ENCODE data around the gene ADH6. TPM values are rescaled to one million over a fixed set of nuclear protein-coding genes. Genes with fewer than 3 reads are reported as not detected.

The ADH6 gene
- total and polyA plus RNA-seq, 4 donors, result 0.16 to 2.2 (median 0.38) TPM

DNA sequence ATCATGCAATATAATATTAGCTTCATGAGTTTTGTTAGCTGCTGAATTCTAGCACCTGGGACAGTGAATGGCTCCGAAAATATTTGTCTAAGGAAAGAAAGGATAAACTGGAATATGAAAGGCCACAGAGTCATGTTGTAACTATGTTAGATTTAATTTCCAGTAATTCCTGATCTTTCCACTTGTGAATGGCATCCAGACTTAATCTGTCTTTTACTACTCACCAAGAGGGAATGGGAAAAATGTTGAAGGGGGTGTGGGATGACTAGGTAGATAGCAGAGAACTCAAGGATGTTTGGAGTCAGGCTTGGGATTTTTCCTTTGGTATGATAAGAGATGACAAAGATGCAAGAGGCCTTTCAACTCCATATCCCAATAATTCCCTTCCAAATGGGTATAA, 9.4 kb downstream of the ADH6 start:
- Histone ChIP-seq H3K4me3 (no peak overlapping the region), H3K27ac (ENCODE audit: low read depth in 1 of 2, low read length in 1 of 2) (no peak overlapping the region), H3K36me3 (ENCODE audit: control insufficient read depth in 4 of 4, insufficient read depth in 4 of 4, low read length in 4 of 4) (no peaks in the 10 kb centered on the region), H3K4me1 (ENCODE audit: control insufficient read depth in 5 of 5, insufficient read depth in 5 of 5, low read length in 5 of 5) (peaks cover 0 to 42% (median 6%) of the 10 kb centered on the region in 5 donors), H3K27me3 (ENCODE audit: control insufficient read depth in 3 of 3, insufficient read depth in 3 of 3, low read length in 2 of 3) (no peaks in the 10 kb centered on the region), H3K9me3 (ENCODE audit: control insufficient read depth in 4 of 4, insufficient read depth in 3 of 4, low read length in 3 of 4) (no peaks in the 10 kb centered on the region), H3K9ac (ENCODE audit: insufficient read depth in 1 of 2, low read length in 2 of 2) (no peak overlapping the region)
- TF ChIP-seq, protein P1, sequence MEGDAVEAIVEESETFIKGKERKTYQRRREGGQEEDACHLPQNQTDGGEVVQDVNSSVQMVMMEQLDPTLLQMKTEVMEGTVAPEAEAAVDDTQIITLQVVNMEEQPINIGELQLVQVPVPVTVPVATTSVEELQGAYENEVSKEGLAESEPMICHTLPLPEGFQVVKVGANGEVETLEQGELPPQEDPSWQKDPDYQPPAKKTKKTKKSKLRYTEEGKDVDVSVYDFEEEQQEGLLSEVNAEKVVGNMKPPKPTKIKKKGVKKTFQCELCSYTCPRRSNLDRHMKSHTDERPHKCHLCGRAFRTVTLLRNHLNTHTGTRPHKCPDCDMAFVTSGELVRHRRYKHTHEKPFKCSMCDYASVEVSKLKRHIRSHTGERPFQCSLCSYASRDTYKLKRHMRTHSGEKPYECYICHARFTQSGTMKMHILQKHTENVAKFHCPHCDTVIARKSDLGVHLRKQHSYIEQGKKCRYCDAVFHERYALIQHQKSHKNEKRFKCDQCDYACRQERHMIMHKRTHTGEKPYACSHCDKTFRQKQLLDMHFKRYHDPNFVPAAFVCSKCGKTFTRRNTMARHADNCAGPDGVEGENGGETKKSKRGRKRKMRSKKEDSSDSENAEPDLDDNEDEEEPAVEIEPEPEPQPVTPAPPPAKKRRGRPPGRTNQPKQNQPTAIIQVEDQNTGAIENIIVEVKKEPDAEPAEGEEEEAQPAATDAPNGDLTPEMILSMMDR (IDR thresholded peaks at IDR 0.05; ENCODE audit: control extremely low read depth, extremely low read depth), result no peak
- WGBS, 2 donors, result 83 to 85% methylated on average over 1 of the region's 1 CpG
- DNase-seq, result no peak
- no peak for ATAC-seq (ENCODE audit: insufficient read depth, low FRiP score)

DNA sequence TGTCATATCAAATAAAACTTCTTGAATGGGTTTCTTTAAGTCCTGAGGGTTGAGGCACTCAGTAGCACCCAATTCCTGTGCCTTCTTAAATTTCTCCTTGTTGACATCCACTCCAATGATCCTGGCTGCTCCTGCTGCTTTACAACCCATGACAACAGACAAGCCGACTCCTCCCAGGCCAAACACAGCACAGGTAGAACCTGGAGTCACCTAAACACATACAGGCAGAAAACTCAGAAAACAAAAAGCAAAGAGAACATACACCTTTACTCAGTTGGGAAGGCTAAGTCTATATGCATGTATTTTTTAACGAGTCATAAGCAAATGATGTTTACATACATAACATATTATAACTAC, 10.3 kb downstream of the ADH6 start:
- Histone ChIP-seq H3K9me3 (ENCODE audit: control insufficient read depth in 4 of 4, insufficient read depth in 3 of 4, low read length in 3 of 4) (no peaks in the 10 kb centered on the region), H3K9ac (ENCODE audit: insufficient read depth in 1 of 2, low read length in 2 of 2) (no peak overlapping the region), H3K27me3 (ENCODE audit: control insufficient read depth in 3 of 3, insufficient read depth in 3 of 3, low read length in 2 of 3) (no peaks in the 10 kb centered on the region), H3K36me3 (ENCODE audit: control insufficient read depth in 4 of 4, insufficient read depth in 4 of 4, low read length in 4 of 4) (no peaks in the 10 kb centered on the region), H3K4me3 (no peak overlapping the region), H3K4me1 (ENCODE audit: control insufficient read depth in 5 of 5, insufficient read depth in 5 of 5, low read length in 5 of 5) (peaks cover 0 to 52% (median 6%) of the 10 kb centered on the region in 5 donors), H3K27ac (ENCODE audit: low read depth in 1 of 2, low read length in 1 of 2) (no peak overlapping the region)
- no peak for ATAC-seq (ENCODE audit: insufficient read depth, low FRiP score)
- 76 to 86% methylated on average over 2 of the region's 2 CpGs for WGBS, 2 donors
- TF ChIP-seq, protein P1 (IDR thresholded peaks at IDR 0.05; ENCODE audit: control extremely low read depth, extremely low read depth), result no peak
- DNase-seq, result no peak

DNA sequence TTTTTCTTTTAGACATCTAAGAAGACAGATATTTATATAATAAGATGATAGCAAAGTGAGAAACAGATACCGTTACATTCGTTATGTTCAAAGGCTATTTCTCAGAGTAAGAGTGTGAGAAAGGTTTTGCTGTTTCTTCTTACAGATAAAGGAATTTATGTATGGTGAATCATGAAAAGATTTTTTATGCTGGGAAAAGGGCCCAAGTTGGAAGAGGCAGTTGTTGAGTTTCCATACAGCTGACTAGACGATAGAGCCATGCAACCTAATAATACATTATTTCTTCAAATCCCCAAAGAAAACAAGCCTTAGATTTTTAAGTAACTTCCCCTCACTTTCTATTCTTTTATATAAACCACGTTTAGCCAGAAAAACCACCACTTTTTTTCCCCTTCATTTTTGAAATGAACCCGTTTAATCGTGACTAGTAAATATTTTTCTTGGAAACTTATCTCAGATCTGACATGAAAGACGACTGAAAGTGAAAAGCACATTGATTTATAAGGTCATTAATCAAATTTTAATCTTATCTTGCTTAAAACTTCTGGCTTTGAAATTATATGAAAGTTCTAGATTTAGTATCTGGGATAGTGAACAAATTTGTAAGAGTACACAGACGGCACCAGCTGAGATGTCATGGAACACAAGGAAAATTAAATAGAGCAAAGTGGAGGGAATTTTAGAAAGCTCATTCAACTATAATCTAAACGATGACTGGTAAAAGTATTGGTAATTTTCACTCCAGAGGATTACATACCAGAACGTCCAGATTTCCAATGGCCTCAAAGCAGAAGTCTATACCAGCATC, 10.9 kb downstream of the ADH6 start:
- DNase-seq (peak in 1 of 3 donors; percentile 53), ATAC-seq (ENCODE audit: insufficient read depth, low FRiP score) (no peak)
- no peak overlapping the region for H3K27ac ChIP-seq (ENCODE audit: low read depth in 1 of 2, low read length in 1 of 2)
- H3K4me1 ChIP-seq (ENCODE audit: control insufficient read depth in 5 of 5, insufficient read depth in 5 of 5, low read length in 5 of 5), result peaks cover 0 to 56% (median 6%) of the 10 kb centered on the region in 5 donors
- H3K27me3 ChIP-seq (ENCODE audit: control insufficient read depth in 3 of 3, insufficient read depth in 3 of 3, low read length in 2 of 3), result no peaks in the 10 kb centered on the region
- no peaks in the 10 kb centered on the region for H3K36me3 ChIP-seq (ENCODE audit: control insufficient read depth in 4 of 4, insufficient read depth in 4 of 4, low read length in 4 of 4)
- no peak overlapping the region for H3K4me3 ChIP-seq
- TF ChIP-seq, protein P1 (IDR thresholded peaks at IDR 0.05; ENCODE audit: control extremely low read depth, extremely low read depth), result no peak
- 45 to 46% methylated on average over 10 of the region's 10 CpGs for WGBS, 2 donors
- no peaks in the 10 kb centered on the region for H3K9me3 ChIP-seq (ENCODE audit: control insufficient read depth in 4 of 4, insufficient read depth in 3 of 4, low read length in 3 of 4)
- no peak overlapping the region for H3K9ac ChIP-seq (ENCODE audit: insufficient read depth in 1 of 2, low read length in 2 of 2)

Data from lung (tissue), 12 donors.